Measurements from ENCODE around the gene DLG2. TPM values are rescaled to one million over a fixed set of nuclear protein-coding genes. Genes with fewer than 3 reads are reported as not detected.

Gene DLG2
- total and polyA plus RNA-seq, 2 donors, result 4.8 to 6.6 TPM

GRCh38 chr11:84234462-84235202, 1392.5 kb downstream of the DLG2 start:
- no peak overlapping the region for H3K4me3 ChIP-seq (ENCODE audit: low read length in 2 of 2)
- no peaks in the 10 kb centered on the region for H3K36me3 ChIP-seq (ENCODE audit: control insufficient read depth in 2 of 2, insufficient read depth in 2 of 2, low read length in 1 of 2)
- no peak overlapping the region for H3K27ac ChIP-seq (ENCODE audit: low read depth in 1 of 2, low read length in 1 of 2)
- no peak for DNase-seq (ENCODE audit: low read depth in 6 of 9, low spot score in 9 of 9)
- no peaks in the 10 kb centered on the region for H3K27me3 ChIP-seq (ENCODE audit: control insufficient read depth in 2 of 2, insufficient read depth in 1 of 2, low read length in 1 of 2)
- WGBS, result 59% methylated on average over 4 of the region's 4 CpGs
- no peaks in the 10 kb centered on the region for H3K9me3 ChIP-seq (ENCODE audit: control insufficient read depth in 2 of 2, insufficient read depth in 1 of 2, low read length in 1 of 2)
- no peaks in the 10 kb centered on the region for H3K4me1 ChIP-seq (ENCODE audit: control insufficient read depth in 2 of 2, insufficient read depth in 2 of 2, low read length in 2 of 2)

- Histone ChIP-seq H3K4me1 (ENCODE audit: control insufficient read depth in 2 of 2, insufficient read depth in 2 of 2, low read length in 2 of 2) (no peaks in the 10 kb centered on the region), H3K9me3 (ENCODE audit: control insufficient read depth in 2 of 2, insufficient read depth in 1 of 2, low read length in 1 of 2) (no peaks in the 10 kb centered on the region), H3K27ac (ENCODE audit: low read depth in 1 of 2, low read length in 1 of 2) (no peak overlapping the region), H3K27me3 (ENCODE audit: control insufficient read depth in 2 of 2, insufficient read depth in 1 of 2, low read length in 1 of 2) (no peaks in the 10 kb centered on the region), H3K4me3 (ENCODE audit: low read length in 2 of 2) (no peak overlapping the region), H3K36me3 (ENCODE audit: control insufficient read depth in 2 of 2, insufficient read depth in 2 of 2, low read length in 1 of 2) (no peaks in the 10 kb centered on the region)
- WGBS, result 77% methylated on average over 2 of the region's 2 CpGs
- no peak for DNase-seq (ENCODE audit: low read depth in 6 of 9, low spot score in 9 of 9)
Measured at GRCh38 chr11:84234011-84234410, 1393.1 kb downstream of the DLG2 start.

- Histone ChIP-seq H3K9me3 (ENCODE audit: control insufficient read depth in 2 of 2, insufficient read depth in 1 of 2, low read length in 1 of 2) (no peaks in the 10 kb centered on the region), H3K4me1 (ENCODE audit: control insufficient read depth in 2 of 2, insufficient read depth in 2 of 2, low read length in 2 of 2) (no peaks in the 10 kb centered on the region), H3K4me3 (ENCODE audit: low read length in 2 of 2) (no peak overlapping the region), H3K36me3 (ENCODE audit: control insufficient read depth in 2 of 2, insufficient read depth in 2 of 2, low read length in 1 of 2) (no peaks in the 10 kb centered on the region), H3K27me3 (ENCODE audit: control insufficient read depth in 2 of 2, insufficient read depth in 1 of 2, low read length in 1 of 2) (no peaks in the 10 kb centered on the region), H3K27ac (ENCODE audit: low read depth in 1 of 2, low read length in 1 of 2) (no peak overlapping the region)
- DNase-seq (ENCODE audit: low read depth in 6 of 9, low spot score in 9 of 9), result no peak
Measured at GRCh38 chr11:84232511-84232910, 1394.6 kb downstream of the DLG2 start.

- no peak overlapping the region for H3K27ac ChIP-seq (ENCODE audit: low read depth in 1 of 2, low read length in 1 of 2)
- no peak for DNase-seq (ENCODE audit: low read depth in 6 of 9, low spot score in 9 of 9)
- H3K4me3 ChIP-seq (ENCODE audit: low read length in 2 of 2), result no peak overlapping the region
- 95% methylated on average over 3 of the region's 3 CpGs for WGBS
- H3K9me3 ChIP-seq (ENCODE audit: control insufficient read depth in 2 of 2, insufficient read depth in 1 of 2, low read length in 1 of 2), result no peaks in the 10 kb centered on the region
- no peaks in the 10 kb centered on the region for H3K27me3 ChIP-seq (ENCODE audit: control insufficient read depth in 2 of 2, insufficient read depth in 1 of 2, low read length in 1 of 2)
- no peaks in the 10 kb centered on the region for H3K4me1 ChIP-seq (ENCODE audit: control insufficient read depth in 2 of 2, insufficient read depth in 2 of 2, low read length in 2 of 2)
- H3K36me3 ChIP-seq (ENCODE audit: control insufficient read depth in 2 of 2, insufficient read depth in 2 of 2, low read length in 1 of 2), result no peaks in the 10 kb centered on the region
Measured at GRCh38 chr11:84230402-84230801, 1396.7 kb downstream of the DLG2 start.

GRCh38 chr11:84227970-84228665, 1399.0 kb downstream of the DLG2 start:
- H3K27me3 ChIP-seq (ENCODE audit: control insufficient read depth in 2 of 2, insufficient read depth in 1 of 2, low read length in 1 of 2), result no peaks in the 10 kb centered on the region
- no peaks in the 10 kb centered on the region for H3K36me3 ChIP-seq (ENCODE audit: control insufficient read depth in 2 of 2, insufficient read depth in 2 of 2, low read length in 1 of 2)
- no peak overlapping the region for H3K4me3 ChIP-seq (ENCODE audit: low read length in 2 of 2)
- no peaks in the 10 kb centered on the region for H3K4me1 ChIP-seq (ENCODE audit: control insufficient read depth in 2 of 2, insufficient read depth in 2 of 2, low read length in 2 of 2)
- DNase-seq (ENCODE audit: low read depth in 6 of 9, low spot score in 9 of 9), result no peak
- H3K9me3 ChIP-seq (ENCODE audit: control insufficient read depth in 2 of 2, insufficient read depth in 1 of 2, low read length in 1 of 2), result no peaks in the 10 kb centered on the region
- 92% methylated on average over 3 of the region's 3 CpGs for WGBS
- no peak overlapping the region for H3K27ac ChIP-seq (ENCODE audit: low read depth in 1 of 2, low read length in 1 of 2)

- no peak overlapping the region for H3K27ac ChIP-seq (ENCODE audit: low read depth in 1 of 2, low read length in 1 of 2)
- no peaks in the 10 kb centered on the region for H3K27me3 ChIP-seq (ENCODE audit: control insufficient read depth in 2 of 2, insufficient read depth in 1 of 2, low read length in 1 of 2)
- no peaks in the 10 kb centered on the region for H3K9me3 ChIP-seq (ENCODE audit: control insufficient read depth in 2 of 2, insufficient read depth in 1 of 2, low read length in 1 of 2)
- no peaks in the 10 kb centered on the region for H3K36me3 ChIP-seq (ENCODE audit: control insufficient read depth in 2 of 2, insufficient read depth in 2 of 2, low read length in 1 of 2)
- no peaks in the 10 kb centered on the region for H3K4me1 ChIP-seq (ENCODE audit: control insufficient read depth in 2 of 2, insufficient read depth in 2 of 2, low read length in 2 of 2)
- H3K4me3 ChIP-seq (ENCODE audit: low read length in 2 of 2), result no peak overlapping the region
- 90% methylated on average over 1 of the region's 1 CpG for WGBS
- DNase-seq (ENCODE audit: low read depth in 6 of 9, low spot score in 9 of 9), result no peak
Measured at GRCh38 chr11:84224042-84224441, 1403.1 kb downstream of the DLG2 start.

GRCh38 chr11:84218318-84218717, 1408.8 kb downstream of the DLG2 start:
- Histone ChIP-seq H3K27ac (ENCODE audit: low read depth in 1 of 2, low read length in 1 of 2) (no peak overlapping the region), H3K27me3 (ENCODE audit: control insufficient read depth in 2 of 2, insufficient read depth in 1 of 2, low read length in 1 of 2) (no peaks in the 10 kb centered on the region), H3K4me1 (ENCODE audit: control insufficient read depth in 2 of 2, insufficient read depth in 2 of 2, low read length in 2 of 2) (no peaks in the 10 kb centered on the region), H3K4me3 (ENCODE audit: low read length in 2 of 2) (no peak overlapping the region), H3K36me3 (ENCODE audit: control insufficient read depth in 2 of 2, insufficient read depth in 2 of 2, low read length in 1 of 2) (no peaks in the 10 kb centered on the region), H3K9me3 (ENCODE audit: control insufficient read depth in 2 of 2, insufficient read depth in 1 of 2, low read length in 1 of 2) (no peaks in the 10 kb centered on the region)
- WGBS, result 87% methylated on average over 4 of the region's 4 CpGs
- DNase-seq (ENCODE audit: low read depth in 6 of 9, low spot score in 9 of 9), result no peak

GRCh38 chr11:84215672-84216071, 1411.5 kb downstream of the DLG2 start:
- Histone ChIP-seq H3K9me3 (ENCODE audit: control insufficient read depth in 2 of 2, insufficient read depth in 1 of 2, low read length in 1 of 2) (no peaks in the 10 kb centered on the region), H3K36me3 (ENCODE audit: control insufficient read depth in 2 of 2, insufficient read depth in 2 of 2, low read length in 1 of 2) (no peaks in the 10 kb centered on the region), H3K4me3 (ENCODE audit: low read length in 2 of 2) (no peak overlapping the region), H3K27ac (ENCODE audit: low read depth in 1 of 2, low read length in 1 of 2) (no peak overlapping the region), H3K4me1 (ENCODE audit: control insufficient read depth in 2 of 2, insufficient read depth in 2 of 2, low read length in 2 of 2) (no peaks in the 10 kb centered on the region), H3K27me3 (ENCODE audit: control insufficient read depth in 2 of 2, insufficient read depth in 1 of 2, low read length in 1 of 2) (no peaks in the 10 kb centered on the region)
- 95% methylated on average over 1 of the region's 1 CpG for WGBS
- DNase-seq (ENCODE audit: low read depth in 6 of 9, low spot score in 9 of 9), result no peak

GRCh38 chr11:84214557-84214956, 1412.6 kb downstream of the DLG2 start:
- Histone ChIP-seq H3K27me3 (ENCODE audit: control insufficient read depth in 2 of 2, insufficient read depth in 1 of 2, low read length in 1 of 2) (no peaks in the 10 kb centered on the region), H3K27ac (ENCODE audit: low read depth in 1 of 2, low read length in 1 of 2) (no peak overlapping the region), H3K9me3 (ENCODE audit: control insufficient read depth in 2 of 2, insufficient read depth in 1 of 2, low read length in 1 of 2) (no peaks in the 10 kb centered on the region), H3K4me3 (ENCODE audit: low read length in 2 of 2) (no peak overlapping the region), H3K4me1 (ENCODE audit: control insufficient read depth in 2 of 2, insufficient read depth in 2 of 2, low read length in 2 of 2) (no peaks in the 10 kb centered on the region), H3K36me3 (ENCODE audit: control insufficient read depth in 2 of 2, insufficient read depth in 2 of 2, low read length in 1 of 2) (no peaks in the 10 kb centered on the region)
- 93% methylated on average over 1 of the region's 1 CpG for WGBS
- DNase-seq (ENCODE audit: low read depth in 6 of 9, low spot score in 9 of 9), result no peak

Data from thymus (tissue), 11 donors.